Mesendoderm (in vitro differentiated cells): ENCODE measurements around the gene NPPC.
A peak's percentile ranks its signal among the peaks of the same experiment; 100 is the strongest.

Source experiments
- DNase-seq: peaks from one replicate; pipeline ENCODE4 v3.0.0; 2013
- H2AK5ac ChIP-seq: 2 replicates; pipeline ENCODE4 v1.6.1; 2013; ENCODE audit warnings: low read length, inconsistent platforms
- H2BK120ac ChIP-seq: 2 replicates; pipeline ENCODE4 v1.6.1; 2013; ENCODE audit warnings: low read depth, mild to moderate bottlenecking, low read length, moderate library complexity, mixed read lengths
- H2BK15ac ChIP-seq: replicated peaks from 2 replicates; pipeline ENCODE4 v1.6.1; 2013; ENCODE audit warnings: low read depth, mild to moderate bottlenecking, moderate library complexity
- H2BK5ac ChIP-seq: 2 replicates; pipeline ENCODE4 v1.6.1; 2013; ENCODE audit warnings: low read length, inconsistent platforms
- H3K18ac ChIP-seq: 2 replicates; pipeline ENCODE4 v1.6.1; 2013; ENCODE audit warnings: mild to moderate bottlenecking, low read length, mixed read lengths
- H3K23ac ChIP-seq: one replicate; pipeline ENCODE4 v1.6.1; 2013; ENCODE audit warnings: low read length
- H3K27ac ChIP-seq: 2 replicates; pipeline ENCODE4 v1.5.1; 2013; ENCODE audit warnings: low read depth, mild to moderate bottlenecking, inconsistent platforms, low read length, moderate library complexity
- H3K27me3 ChIP-seq: 2 replicates; pipeline ENCODE4 v1.6.1; 2013; ENCODE audit warnings: low read length, control low read depth, mild to moderate bottlenecking, inconsistent platforms; ENCODE audit not compliant: insufficient read depth, poor library complexity
- H3K36me3 ChIP-seq: 2 replicates; pipeline ENCODE4 v1.6.1; 2013; ENCODE audit warnings: low read length, inconsistent platforms; ENCODE audit not compliant: control insufficient read depth, insufficient read depth
- H3K4ac ChIP-seq: one replicate; pipeline ENCODE4 v1.6.1; 2013; ENCODE audit warnings: low read depth, mild to moderate bottlenecking, low read length, moderate library complexity
- H3K4me1 ChIP-seq: 2 replicates; pipeline ENCODE4 v1.6.1; 2013; ENCODE audit warnings: low read depth, low read length, inconsistent platforms; ENCODE audit not compliant: control insufficient read depth
- H3K4me2 ChIP-seq: 2 replicates; pipeline ENCODE4 v1.6.1; 2013; ENCODE audit warnings: low read length
- H3K4me3 ChIP-seq: 2 replicates; pipeline ENCODE4 v1.5.1; 2013; ENCODE audit warnings: mild to moderate bottlenecking, low read length
- H3K56ac ChIP-seq: one replicate; pipeline ENCODE4 v1.6.1; 2013; ENCODE audit warnings: low read length
- H3K79me1 ChIP-seq: 2 replicates; pipeline ENCODE4 v1.6.1; 2013; ENCODE audit warnings: low read length, inconsistent platforms
- H3K79me2 ChIP-seq: 2 replicates; pipeline ENCODE4 v1.6.1; 2013; ENCODE audit warnings: mild to moderate bottlenecking, low read length; ENCODE audit not compliant: control insufficient read depth, insufficient read depth
- H3K9ac ChIP-seq: 2 replicates; pipeline ENCODE4 v1.6.1; 2013; ENCODE audit warnings: low read length, inconsistent platforms
- H4K5ac ChIP-seq: one replicate; pipeline ENCODE4 v1.6.1; 2013; ENCODE audit warnings: low read length
- H4K8ac ChIP-seq: one replicate; pipeline ENCODE4 v1.6.1; 2013; ENCODE audit warnings: low read depth, mild to moderate bottlenecking, control low read depth, low read length, moderate library complexity
- WGBS: extraction: QIAGEN DNeasy Blood & Tissue Kit; methylation state at CpG from one replicate; pipeline ENCODE4 v1.1.7; 2013; ENCODE audit warnings: low lambda C conversion rate, missing lambda C conversion rate; ENCODE audit not compliant: insufficient coverage; ENCODE audit errors: extremely low coverage; 5-methylcytosine and 5-hydroxymethylcytosine counted together

The NPPC gene

GRCh38 chr2:231925303-231926179 lies 655 bp downstream of the NPPC start:
- no peak overlapping the region for H4K8ac ChIP-seq
- no peak overlapping the region for H3K4me3 ChIP-seq
- H3K27ac ChIP-seq, result no peak overlapping the region
- peak; percentile 83 for DNase-seq
- no peak overlapping the region for H2AK5ac ChIP-seq
- no peak overlapping the region for H3K18ac ChIP-seq
- WGBS, result no CpG with 5 or more reads among the region's 96 CpGs
- H2BK120ac ChIP-seq, result no peak overlapping the region
- H3K4me1 ChIP-seq, result no peaks in the 10 kb centered on the region
- no peak overlapping the region for H4K5ac ChIP-seq
- no peak overlapping the region for H2BK5ac ChIP-seq
- H3K79me2 ChIP-seq, result no peaks in the 10 kb centered on the region
- no peaks in the 10 kb centered on the region for H3K36me3 ChIP-seq
- no peak overlapping the region for H3K23ac ChIP-seq
- H3K79me1 ChIP-seq, result no peaks in the 10 kb centered on the region
- H2BK15ac ChIP-seq, result no peak overlapping the region
- peak overlapping the region; percentile 36 for H3K9ac ChIP-seq
- H3K56ac ChIP-seq, result peak overlapping the region; percentile 62
- peak overlapping the region; percentile 83 for H3K4me2 ChIP-seq
- H3K4ac ChIP-seq, result no peak overlapping the region
- peaks cover 21% of the 10 kb centered on the region for H3K27me3 ChIP-seq

GRCh38 chr2:231924889-231925275 lies 1.3 kb downstream of the NPPC start:
- H3K18ac ChIP-seq, result no peak overlapping the region
- no peak overlapping the region for H2BK120ac ChIP-seq
- H4K5ac ChIP-seq, result no peak overlapping the region
- peak overlapping the region; percentile 62 for H3K56ac ChIP-seq
- peaks cover 21% of the 10 kb centered on the region for H3K27me3 ChIP-seq
- no peak overlapping the region for H4K8ac ChIP-seq
- WGBS, result no CpG with 5 or more reads among the region's 8 CpGs
- H3K23ac ChIP-seq, result no peak overlapping the region
- no peak overlapping the region for H2BK5ac ChIP-seq
- H3K9ac ChIP-seq, result peak overlapping the region; percentile 29
- no peak overlapping the region for H2BK15ac ChIP-seq
- H3K79me1 ChIP-seq, result no peaks in the 10 kb centered on the region
- no peak for DNase-seq
- H2AK5ac ChIP-seq, result no peak overlapping the region
- no peaks in the 10 kb centered on the region for H3K4me1 ChIP-seq
- no peak overlapping the region for H3K27ac ChIP-seq
- peak overlapping the region; percentile 51 for H3K4me2 ChIP-seq
- no peaks in the 10 kb centered on the region for H3K79me2 ChIP-seq
- H3K36me3 ChIP-seq, result no peaks in the 10 kb centered on the region
- H3K4me3 ChIP-seq, result no peak overlapping the region
- H3K4ac ChIP-seq, result no peak overlapping the region

GRCh38 chr2:231923951-231924888 lies 2.0 kb downstream of the NPPC start:
- Histone ChIP-seq H4K5ac (no peak overlapping the region), H3K79me1 (no peaks in the 10 kb centered on the region), H3K27ac (no peak overlapping the region), H3K4me1 (no peaks in the 10 kb centered on the region), H4K8ac (no peak overlapping the region), H2BK120ac (no peak overlapping the region), H2AK5ac (no peak overlapping the region), H3K4me3 (no peak overlapping the region), H3K18ac (no peak overlapping the region), H3K79me2 (no peaks in the 10 kb centered on the region), H3K36me3 (no peaks in the 10 kb centered on the region), H3K56ac (no peak overlapping the region), H3K27me3 (peaks cover 21% of the 10 kb centered on the region), H2BK5ac (no peak overlapping the region), H3K4me2 (no peak overlapping the region), H2BK15ac (no peak overlapping the region), H3K23ac (no peak overlapping the region), H3K4ac (no peak overlapping the region), H3K9ac (no peak overlapping the region)
- no CpG with 5 or more reads among the region's 24 CpGs for WGBS
- no peak for DNase-seq

GRCh38 chr2:231923010-231923344 lies 3.2 kb downstream of the NPPC start:
- Histone ChIP-seq H3K23ac (no peak overlapping the region), H3K18ac (no peak overlapping the region), H2BK5ac (no peak overlapping the region), H4K8ac (no peak overlapping the region), H2AK5ac (no peak overlapping the region), H3K4me2 (no peak overlapping the region), H2BK15ac (no peak overlapping the region), H3K4me1 (no peaks in the 10 kb centered on the region), H3K56ac (no peak overlapping the region), H3K4ac (no peak overlapping the region), H3K27me3 (peaks cover 18% of the 10 kb centered on the region), H3K4me3 (no peak overlapping the region), H3K36me3 (no peaks in the 10 kb centered on the region), H3K27ac (no peak overlapping the region), H3K9ac (no peak overlapping the region), H4K5ac (no peak overlapping the region), H3K79me1 (no peaks in the 10 kb centered on the region), H2BK120ac (no peak overlapping the region), H3K79me2 (no peaks in the 10 kb centered on the region)
- no CpG with 5 or more reads among the region's 3 CpGs for WGBS
- DNase-seq, result no peak

GRCh38 chr2:231922311-231923009 lies 3.7 kb downstream of the NPPC start:
- peaks cover 13% of the 10 kb centered on the region for H3K27me3 ChIP-seq
- no peak overlapping the region for H3K4ac ChIP-seq
- H2BK120ac ChIP-seq, result no peak overlapping the region
- H3K36me3 ChIP-seq, result no peaks in the 10 kb centered on the region
- no peak for DNase-seq
- no peak overlapping the region for H3K18ac ChIP-seq
- H3K79me2 ChIP-seq, result no peaks in the 10 kb centered on the region
- H2AK5ac ChIP-seq, result no peak overlapping the region
- no peak overlapping the region for H3K27ac ChIP-seq
- H3K79me1 ChIP-seq, result no peaks in the 10 kb centered on the region
- no peak overlapping the region for H3K4me2 ChIP-seq
- no peak overlapping the region for H3K23ac ChIP-seq
- no peak overlapping the region for H3K56ac ChIP-seq
- WGBS, result no CpG with 5 or more reads among the region's 15 CpGs
- no peak overlapping the region for H3K4me3 ChIP-seq
- no peak overlapping the region for H4K5ac ChIP-seq
- H3K9ac ChIP-seq, result no peak overlapping the region
- no peak overlapping the region for H2BK15ac ChIP-seq
- H3K4me1 ChIP-seq, result no peaks in the 10 kb centered on the region
- no peak overlapping the region for H2BK5ac ChIP-seq
- H4K8ac ChIP-seq, result no peak overlapping the region
